NB4 (cell line): ENCODE measurements around the gene HILPDA.

Source experiments
- CTCF ChIP-seq: IDR thresholded peaks from one replicate; pipeline ENCODE4 v1.5.1; 2012; ENCODE audit warnings: low read depth, low read length
- MYC ChIP-seq: IDR thresholded peaks from 2 replicates; pipeline ENCODE4 v1.6.1; 2011; ENCODE audit warnings: low read depth, low read length
- POLR2A ChIP-seq: IDR thresholded peaks from 2 replicates; pipeline ENCODE4 v1.6.1; 2011; ENCODE audit warnings: mild to moderate bottlenecking; ENCODE audit not compliant: insufficient read length; ENCODE audit errors: extremely low read depth

GRCh38 chr7:128446306-128446705, 9.4 kb upstream of the HILPDA start:
- TF ChIP-seq CTCF (no peak), MYC (no peak), POLR2A (no peak)
